H54 (cell line): ENCODE results near the gene CHST3.

Experiments used
- DNase-seq: peaks from one replicate; pipeline ENCODE4 v3.0.0; 2011; ENCODE audit warnings: low spot score, mixed read lengths; ENCODE audit not compliant: insufficient read length
- FAIRE-seq: peaks from 3 replicates; lab custom pipeline; 2011; peaks lifted over from hg19 to GRCh38; lab: Jason Lieb, UNC
- POLR2A ChIP-seq: IDR thresholded peaks from 2 replicates; pipeline ENCODE4 v1.6.1; 2011; ENCODE audit warnings: low read depth, mild to moderate bottlenecking, low read length

Gene CHST3

DNA sequence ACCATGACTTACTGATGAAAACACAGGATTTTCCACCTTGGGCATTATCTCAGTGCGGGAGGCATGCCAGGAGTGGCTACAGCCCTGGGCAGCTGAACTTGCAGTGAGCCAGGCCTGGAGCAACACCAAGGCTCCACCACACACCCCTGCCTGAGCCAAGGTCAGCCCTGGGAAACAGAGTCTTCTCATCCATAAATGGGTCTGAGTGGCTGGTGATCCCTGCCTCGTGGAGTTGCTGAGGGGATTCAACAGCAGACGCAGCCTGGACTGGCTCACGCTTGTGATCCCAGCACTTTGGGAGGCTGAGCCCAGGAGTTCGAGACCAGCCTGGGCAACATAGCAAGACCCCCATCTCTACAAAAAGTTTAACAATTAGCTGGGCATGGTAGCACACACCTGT, 91.9 kb downstream of the CHST3 start:
- no peak for DNase-seq
- FAIRE-seq: no peak
- no peak for TF ChIP-seq POLR2A

DNA sequence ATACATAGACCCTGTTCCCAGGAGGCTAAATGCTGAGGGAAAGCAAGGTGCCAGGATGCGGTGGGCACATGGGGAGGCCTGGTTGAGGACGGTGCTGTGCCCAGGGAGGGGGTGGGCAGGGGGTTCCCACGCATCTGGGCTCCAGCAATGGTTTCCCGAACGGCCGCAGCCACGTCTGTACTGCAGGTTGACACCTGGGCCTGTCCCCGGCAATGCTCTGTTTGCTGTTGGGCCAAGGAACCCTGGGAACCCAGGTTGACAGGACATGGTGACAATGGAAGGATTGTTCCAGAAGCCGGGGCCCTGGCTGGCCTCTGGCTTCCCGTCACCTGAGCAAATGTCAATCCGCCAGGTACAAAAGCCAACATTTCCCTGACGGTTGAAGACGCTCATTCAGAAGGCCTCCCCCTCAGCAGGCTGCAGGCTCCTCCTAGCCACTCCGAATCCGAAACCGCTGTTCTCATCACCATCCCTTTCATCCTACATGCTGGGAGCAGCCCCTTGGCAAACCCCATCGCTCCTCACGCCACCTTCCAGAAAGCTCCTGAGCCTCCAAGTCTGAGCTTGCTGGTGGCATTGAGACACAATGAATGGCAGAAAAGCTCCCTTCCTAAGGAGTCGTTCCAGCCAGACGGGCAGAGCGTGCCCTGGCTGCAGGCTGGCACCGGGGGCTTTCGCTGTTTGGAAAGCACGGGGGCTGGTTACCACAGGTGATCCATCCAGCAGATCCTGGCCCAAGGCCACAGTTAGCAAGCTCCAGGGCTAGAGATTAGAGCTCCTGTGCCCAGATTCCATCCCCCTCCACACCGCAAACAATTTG, 92.9 kb downstream of the CHST3 start:
- FAIRE-seq: no peak
- TF ChIP-seq POLR2A: no peak
- DNase-seq: no peak

DNA sequence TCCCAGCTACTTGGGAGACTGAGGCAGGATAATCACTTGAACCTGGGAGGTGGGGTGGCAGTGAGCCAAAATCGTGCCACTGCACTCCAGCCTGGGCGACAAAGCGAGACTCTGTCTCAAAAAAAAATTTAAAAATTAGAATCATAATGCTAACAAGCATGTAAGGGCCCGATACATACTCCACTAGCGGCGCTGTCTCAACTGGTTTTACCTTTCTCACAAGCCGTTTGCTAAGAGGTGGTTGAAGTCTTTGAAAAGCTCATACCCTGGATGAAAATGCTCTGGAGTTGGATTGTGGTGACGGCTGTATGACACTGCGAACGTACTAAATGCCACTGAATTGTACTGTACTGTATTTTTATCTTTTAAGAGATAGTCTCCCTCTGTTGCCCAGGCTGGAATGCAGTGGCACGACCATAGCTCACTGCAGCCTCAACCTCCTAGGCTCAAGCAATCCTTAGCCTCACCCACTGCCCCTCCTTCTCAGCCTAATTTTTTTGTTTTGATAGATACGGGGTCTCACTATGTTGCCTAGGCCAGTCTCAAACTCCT, 94.2 kb downstream of the CHST3 start:
- TF ChIP-seq POLR2A: no peak
- FAIRE-seq: no peak

DNA sequence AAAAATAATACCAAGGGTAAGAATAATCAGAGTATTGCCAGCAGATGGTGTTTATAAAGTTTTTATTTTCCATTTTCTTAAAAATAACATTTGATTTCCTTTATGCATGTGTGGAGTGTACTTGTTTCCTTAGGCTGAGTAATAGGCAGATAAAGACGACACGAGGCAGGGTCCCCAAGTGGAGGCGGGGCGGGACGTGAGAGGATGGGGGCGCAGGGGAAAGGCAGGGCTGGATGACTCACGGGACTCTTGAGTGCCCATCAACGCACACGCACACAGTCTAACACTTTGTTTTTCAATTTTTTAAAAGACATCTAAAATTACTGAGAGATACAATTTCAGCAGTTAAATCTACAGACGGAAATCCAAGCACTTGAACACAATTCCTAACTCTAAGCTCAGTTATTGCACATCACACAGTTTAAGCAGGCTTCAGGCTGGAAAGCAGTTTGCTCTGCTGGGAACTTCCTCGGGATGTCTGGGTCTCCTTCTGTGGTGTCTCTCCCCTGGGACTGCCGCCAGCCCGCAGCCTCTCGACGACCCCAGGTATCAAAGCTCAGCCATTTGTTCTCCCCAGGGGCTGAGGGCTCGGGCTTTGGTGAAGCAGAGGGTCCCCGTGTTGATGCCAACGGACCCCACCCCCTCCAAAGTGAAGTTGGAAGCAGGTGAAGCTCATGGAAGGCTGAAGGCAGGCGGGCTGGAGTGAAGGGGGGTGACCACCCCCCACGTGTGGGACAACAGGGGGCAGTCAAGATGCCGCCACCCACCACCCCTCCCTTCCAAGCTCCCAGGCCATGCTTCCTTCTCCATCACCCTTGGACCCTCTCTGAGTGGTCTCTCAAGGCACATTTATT, 95.0 kb downstream of the CHST3 start:
- FAIRE-seq (no peak), DNase-seq (no peak)
- no peak for TF ChIP-seq POLR2A

More for the DNA sequence above, 94.2 kb downstream of the CHST3 start:
- no peak for DNase-seq

DNA sequence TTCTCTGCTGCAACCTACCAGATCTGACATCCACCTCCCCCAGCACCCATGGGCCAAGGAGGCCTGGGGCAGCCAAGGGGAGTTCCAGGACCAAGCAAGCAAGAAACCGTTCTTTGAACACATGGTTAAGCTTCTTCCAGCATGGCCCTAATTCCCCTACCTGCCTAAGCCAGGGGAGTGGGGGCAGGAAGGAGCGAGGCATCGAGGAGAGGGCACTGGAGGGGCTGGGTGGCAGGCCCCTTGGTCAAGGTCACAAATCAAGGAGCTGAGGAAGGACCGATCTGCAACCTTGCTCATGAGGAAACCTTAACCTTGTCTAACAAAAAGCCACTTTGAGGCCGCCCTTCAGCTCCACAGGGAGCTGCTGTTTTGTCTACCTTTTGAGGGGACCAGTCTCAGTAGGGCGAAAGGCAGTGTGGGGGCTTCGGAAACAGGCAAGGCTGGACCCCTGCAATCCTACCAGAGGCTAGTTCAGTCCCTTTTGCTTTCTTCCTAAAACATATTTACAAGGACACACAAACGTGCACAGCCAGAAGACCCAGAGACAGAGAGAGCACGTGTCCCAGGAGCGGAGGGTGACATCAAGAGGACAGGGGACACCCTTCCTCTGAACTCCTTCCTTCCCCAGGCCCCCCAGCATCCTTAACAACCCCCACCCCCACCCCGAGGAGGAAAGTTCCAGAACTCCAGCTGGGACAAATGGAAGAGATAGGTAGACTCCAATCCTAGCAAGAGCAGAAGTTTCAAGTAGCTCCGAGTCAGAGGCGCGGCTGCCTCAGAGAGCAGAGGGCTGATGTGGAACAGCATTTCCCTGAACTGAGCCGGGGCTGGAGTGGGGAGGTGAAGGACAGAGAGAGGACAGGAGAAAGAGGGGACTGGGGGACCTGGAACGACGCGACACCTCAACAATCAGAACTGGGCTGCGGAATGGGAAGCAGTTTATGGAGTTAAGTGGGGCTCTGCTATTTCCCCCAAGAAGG, 95.9 kb downstream of the CHST3 start:
- DNase-seq (no peak), FAIRE-seq (no peak)
- TF ChIP-seq POLR2A: no peak

DNA sequence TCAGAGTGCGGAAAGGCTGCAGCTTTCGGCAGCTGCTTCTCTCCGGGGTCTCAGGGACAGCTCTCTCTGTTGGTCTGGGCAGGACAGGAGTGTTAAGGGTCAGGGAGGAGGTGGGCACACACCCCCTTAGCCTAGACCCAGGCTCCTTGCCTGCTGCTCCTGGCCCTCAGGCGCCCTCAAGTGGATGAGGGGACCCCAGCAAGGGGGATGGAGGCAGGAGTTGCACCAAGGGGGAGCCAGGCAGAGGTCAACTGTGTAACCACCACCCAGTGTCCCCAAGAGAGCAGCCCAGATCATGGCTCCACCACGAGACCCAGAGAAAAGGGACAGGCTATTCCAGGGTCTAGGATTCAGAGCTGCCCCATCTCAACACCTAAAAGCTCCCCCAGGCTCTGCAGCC, 97.3 kb downstream of the CHST3 start:
- no peak for DNase-seq
- no peak for FAIRE-seq
- TF ChIP-seq POLR2A: no peak

DNA sequence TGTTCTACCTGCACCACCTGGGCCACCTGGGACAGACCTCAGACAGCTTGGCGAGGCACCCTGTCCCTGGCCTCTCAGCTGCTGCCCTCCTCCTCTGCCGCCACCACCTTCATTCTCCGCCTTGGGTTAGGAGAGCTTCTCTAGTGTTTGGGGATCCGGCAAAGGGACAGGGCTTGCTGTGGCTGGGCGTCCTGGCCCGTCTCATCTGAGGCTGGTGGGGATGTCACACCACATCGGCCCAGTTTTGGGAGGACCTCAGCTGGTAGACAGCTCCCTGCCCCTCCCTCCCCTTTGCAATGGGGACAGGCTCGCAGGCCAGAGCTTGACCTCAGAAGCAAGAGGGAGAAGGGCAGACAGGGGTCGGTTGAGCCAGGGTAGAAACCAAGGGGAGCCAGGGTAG, 97.7 kb downstream of the CHST3 start:
- no peak for FAIRE-seq
- no peak for DNase-seq
- no peak for TF ChIP-seq POLR2A

DNA sequence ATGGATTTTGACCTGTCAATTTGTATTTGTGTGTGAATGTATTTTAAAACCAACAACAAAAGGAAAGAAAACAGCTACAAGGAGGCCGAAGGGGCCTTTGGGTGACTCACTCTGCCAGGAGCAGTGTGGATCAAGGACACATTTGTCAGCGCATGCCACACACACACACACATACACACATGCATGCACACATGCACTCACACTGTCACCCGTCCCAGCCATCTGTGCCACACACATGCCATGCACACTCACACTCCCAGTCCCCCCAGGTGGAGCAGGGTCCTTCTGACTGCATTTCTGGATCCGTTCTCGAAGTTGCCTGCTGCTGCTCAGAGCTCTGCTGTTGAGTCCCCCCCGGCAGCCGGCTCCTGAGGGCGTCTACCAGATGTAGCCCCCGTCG, 98.2 kb downstream of the CHST3 start:
- DNase-seq (no peak), FAIRE-seq (no peak)
- no peak for TF ChIP-seq POLR2A
